Fibroblast of villous mesenchyme (primary cell): Measurements from ENCODE around the gene TMEM204. TPM values are rescaled to one million over a fixed set of nuclear protein-coding genes. Genes with fewer than 3 reads are reported as not detected.

ENCODE experiments used
- DNase-seq: peaks from one replicate; pipeline ENCODE4 v3.0.0-alpha.2; 2010; ENCODE audit warnings: low read depth
- H3K4me3 ChIP-seq: 2 replicates; pipeline ENCODE4 v1.5.1; 2011; ENCODE audit warnings: low read depth, mild to moderate bottlenecking, low read length
- total RNA-seq: library from RNA; depleted of rRNA; stranded (reverse); fragments of >200 nt; gene quantifications from 2 replicates; pipeline ENCODE4 v1.2.3, GENCODE V29; 2012
- TF ChIP-seq, protein P1 (sequence below): IDR thresholded peaks from 2 replicates; pipeline ENCODE4 v1.5.1; 2012; ENCODE audit warnings: low read depth, mild to moderate bottlenecking, low read length; ENCODE audit not compliant: insufficient read depth

Gene TMEM204
- total RNA-seq, 1 donor = 22.5 TPM

DNA sequence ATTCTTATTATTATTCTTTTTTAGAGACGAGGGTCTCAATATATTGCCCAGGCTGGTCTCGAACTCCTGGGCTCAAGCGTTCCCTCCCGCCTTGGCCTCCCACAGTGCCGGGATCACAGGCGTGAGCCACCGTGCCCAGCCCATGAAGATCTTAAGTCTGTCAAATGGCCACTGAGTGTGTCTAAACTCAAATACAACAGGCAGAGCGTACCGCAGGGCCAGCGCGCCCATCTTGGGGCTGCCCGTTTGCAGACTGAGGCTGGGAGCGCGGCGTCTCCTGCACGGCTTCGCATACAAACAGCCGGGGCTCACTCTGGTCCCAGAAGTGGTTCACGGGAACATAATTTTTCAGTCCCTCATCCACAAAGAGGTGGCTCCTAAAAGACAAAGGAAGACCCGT lies 30.3 kb downstream of the TMEM204 start:
- no peak for DNase-seq
- H3K4me3 ChIP-seq = no peak overlapping the region
- TF ChIP-seq, protein P1, sequence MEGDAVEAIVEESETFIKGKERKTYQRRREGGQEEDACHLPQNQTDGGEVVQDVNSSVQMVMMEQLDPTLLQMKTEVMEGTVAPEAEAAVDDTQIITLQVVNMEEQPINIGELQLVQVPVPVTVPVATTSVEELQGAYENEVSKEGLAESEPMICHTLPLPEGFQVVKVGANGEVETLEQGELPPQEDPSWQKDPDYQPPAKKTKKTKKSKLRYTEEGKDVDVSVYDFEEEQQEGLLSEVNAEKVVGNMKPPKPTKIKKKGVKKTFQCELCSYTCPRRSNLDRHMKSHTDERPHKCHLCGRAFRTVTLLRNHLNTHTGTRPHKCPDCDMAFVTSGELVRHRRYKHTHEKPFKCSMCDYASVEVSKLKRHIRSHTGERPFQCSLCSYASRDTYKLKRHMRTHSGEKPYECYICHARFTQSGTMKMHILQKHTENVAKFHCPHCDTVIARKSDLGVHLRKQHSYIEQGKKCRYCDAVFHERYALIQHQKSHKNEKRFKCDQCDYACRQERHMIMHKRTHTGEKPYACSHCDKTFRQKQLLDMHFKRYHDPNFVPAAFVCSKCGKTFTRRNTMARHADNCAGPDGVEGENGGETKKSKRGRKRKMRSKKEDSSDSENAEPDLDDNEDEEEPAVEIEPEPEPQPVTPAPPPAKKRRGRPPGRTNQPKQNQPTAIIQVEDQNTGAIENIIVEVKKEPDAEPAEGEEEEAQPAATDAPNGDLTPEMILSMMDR = no peak

DNA sequence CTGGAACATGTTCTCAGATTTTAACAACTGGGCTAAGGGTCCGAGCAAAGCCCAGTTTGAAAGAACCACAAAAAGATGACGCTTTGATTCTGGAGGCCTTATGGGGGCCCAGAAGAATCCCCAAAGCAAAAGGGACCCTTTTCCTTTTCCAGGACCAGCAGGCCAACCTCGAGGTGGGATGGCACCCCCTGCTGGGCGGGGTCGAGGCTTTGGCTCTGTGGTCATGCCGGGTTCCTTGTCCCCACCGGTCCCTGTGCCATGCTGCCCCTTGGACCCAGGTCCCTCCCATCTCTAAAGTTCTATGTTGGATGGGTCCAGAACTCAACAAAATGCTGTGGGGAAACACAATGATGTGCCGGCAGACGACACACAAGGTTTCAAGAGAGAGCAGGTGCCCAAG lies 30.9 kb downstream of the TMEM204 start:
- TF ChIP-seq, protein P1 = peak; percentile 38
- H3K4me3 ChIP-seq = no peak overlapping the region
- no peak for DNase-seq

DNA sequence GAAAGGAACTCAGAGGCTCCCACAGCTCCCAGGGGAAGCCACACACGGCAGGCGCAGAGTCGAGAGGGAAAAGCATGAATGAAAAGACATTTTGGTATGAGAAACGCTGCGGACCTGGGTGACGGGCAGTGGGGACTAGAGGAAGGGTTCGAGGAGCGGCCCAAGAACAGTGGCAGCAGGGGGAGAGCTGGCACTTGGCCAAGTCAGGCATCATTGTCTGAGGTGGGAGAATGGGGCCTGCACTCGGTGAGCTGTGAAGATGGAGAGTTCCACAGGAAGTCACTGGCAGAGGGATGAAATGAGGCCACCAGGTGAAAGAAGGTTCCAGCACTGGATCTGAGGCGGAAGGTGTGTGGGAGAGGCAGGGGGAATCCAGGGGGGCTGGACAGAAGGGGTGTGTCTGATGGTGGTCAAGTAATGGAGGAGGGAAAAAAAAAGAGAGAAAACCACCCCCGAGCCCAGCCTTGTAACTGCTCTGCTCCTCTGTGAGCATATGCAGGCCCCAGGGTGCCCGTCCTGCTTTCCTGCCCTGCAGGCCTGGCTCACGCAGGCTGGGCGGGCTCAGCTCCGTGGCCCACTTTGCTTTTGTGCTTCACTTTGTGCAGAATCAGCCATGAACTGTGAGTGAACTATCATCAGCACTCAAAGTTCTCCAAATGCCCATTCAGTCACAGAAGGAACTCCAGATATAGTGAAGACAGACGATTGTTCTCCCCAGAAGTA lies 31.8 kb downstream of the TMEM204 start:
- TF ChIP-seq, protein P1 = no peak
- DNase-seq = no peak
- no peak overlapping the region for H3K4me3 ChIP-seq

DNA sequence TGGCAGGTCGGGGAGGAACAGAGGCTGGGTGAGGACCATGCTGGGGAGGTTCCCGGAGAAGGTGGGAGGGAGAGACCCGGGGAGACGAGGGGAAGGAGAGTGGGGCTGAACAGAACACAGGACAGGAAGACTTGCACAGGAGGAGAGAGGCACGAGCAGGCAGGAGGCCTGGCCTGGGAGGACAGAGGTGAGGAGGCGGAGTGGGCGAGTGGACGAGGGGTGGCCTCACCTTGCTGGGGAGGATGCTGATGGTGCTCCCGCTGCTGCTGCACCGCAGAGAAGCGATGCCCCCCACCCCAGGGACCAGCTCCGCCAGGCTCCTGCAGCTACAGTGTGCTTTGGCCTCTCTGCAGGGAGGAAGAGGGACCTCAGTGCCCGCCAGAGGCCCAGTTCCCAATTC lies 34.5 kb downstream of the TMEM204 start:
- H3K4me3 ChIP-seq = no peak overlapping the region
- DNase-seq = no peak
- TF ChIP-seq, protein P1 = no peak

DNA sequence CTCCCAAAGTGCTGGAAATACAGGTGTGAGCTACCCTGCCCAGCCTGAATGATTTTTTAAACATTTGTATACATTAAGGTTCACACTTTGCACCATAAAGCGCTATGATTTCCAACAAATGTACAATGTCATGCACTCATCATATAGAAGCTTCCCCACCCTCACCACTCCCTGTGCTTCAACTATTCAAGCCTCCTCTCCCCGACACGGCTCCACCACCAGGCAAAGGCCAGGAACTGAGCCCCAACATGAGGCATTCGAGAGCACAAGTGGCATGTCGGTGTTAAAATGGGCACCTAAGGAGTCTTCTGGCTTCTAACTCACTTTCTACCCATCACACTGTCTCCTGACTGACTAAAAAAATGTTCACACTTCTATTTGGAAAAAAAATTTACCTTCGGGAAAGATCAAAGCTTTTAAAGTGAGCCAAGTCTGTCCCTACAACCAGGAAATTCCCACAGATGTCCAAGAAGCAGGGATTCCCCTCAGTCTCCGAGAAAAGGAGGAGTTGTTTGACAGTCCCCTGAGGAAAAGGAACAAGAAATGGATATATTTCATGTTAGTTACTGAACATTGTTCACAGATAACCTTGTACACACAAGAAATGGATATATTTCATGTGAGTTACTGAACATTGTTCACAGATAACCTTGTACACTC lies 37.7 kb downstream of the TMEM204 start:
- TF ChIP-seq, protein P1 = no peak
- no peak overlapping the region for H3K4me3 ChIP-seq
- DNase-seq = no peak

DNA sequence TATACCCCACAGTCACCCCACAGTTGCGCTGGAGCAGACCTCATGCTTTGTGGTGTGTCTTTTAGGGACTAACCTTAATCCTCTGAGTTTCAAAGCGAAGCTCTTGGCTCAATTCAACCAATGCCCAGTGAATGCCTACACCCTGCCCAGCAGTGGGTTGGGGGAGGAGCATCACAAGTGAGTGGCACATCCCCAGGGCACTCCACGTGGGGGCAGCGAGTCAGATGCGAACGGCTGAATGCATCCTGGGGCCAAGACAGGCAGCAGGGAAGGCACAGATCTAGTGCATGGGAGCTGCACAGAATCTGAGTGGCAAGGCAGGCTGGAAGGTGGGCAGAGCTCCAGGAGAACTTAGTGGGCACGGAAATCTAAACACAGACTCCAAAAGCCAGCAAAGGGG lies 39.2 kb downstream of the TMEM204 start:
- DNase-seq = no peak
- TF ChIP-seq, protein P1 = no peak

More for the DNA sequence above, 39.2 kb downstream of the TMEM204 start:
- H3K4me3 ChIP-seq = no peak overlapping the region
